Esophagus (tissue), 2 donors: ENCODE measurements around the gene S100A8. TPM values are rescaled to one million over a fixed set of nuclear protein-coding genes. Genes with fewer than 3 reads are reported as not detected.
A peak's percentile ranks its signal among the peaks of the same experiment; 100 is the strongest.

Experiments used
- H3K27ac ChIP-seq, 2 donors: one replicate each; pipeline ENCODE4 v1.5.1; 2013; ENCODE audit warnings: low read depth in 2 of 2, mild to moderate bottlenecking in 2 of 2, inconsistent platforms in 1 of 2, low read length in 1 of 2, moderate library complexity in 1 of 2
- H3K27me3 ChIP-seq, 2 donors: one replicate each; pipeline ENCODE4 v1.6.1; 2013; ENCODE audit warnings: low read length in 2 of 2, control low read depth in 1 of 2, mild to moderate bottlenecking in 1 of 2; ENCODE audit not compliant: insufficient read depth in 2 of 2, control insufficient read depth in 1 of 2
- H3K36me3 ChIP-seq, 2 donors: one replicate each; pipeline ENCODE4 v1.6.1; 2013; ENCODE audit warnings: low read length in 1 of 2; ENCODE audit not compliant: control insufficient read depth in 2 of 2, insufficient read depth in 2 of 2
- H3K4me1 ChIP-seq, 2 donors: one replicate each; pipeline ENCODE4 v1.6.1; 2013; ENCODE audit warnings: low read length in 1 of 2; ENCODE audit not compliant: control insufficient read depth in 2 of 2, insufficient read depth in 2 of 2
- H3K4me3 ChIP-seq, 2 donors: one replicate each; pipeline ENCODE4 v1.5.1; 2013; ENCODE audit warnings: low read length in 2 of 2, mild to moderate bottlenecking in 2 of 2, low read depth in 1 of 2, moderate library complexity in 1 of 2
- H3K9me3 ChIP-seq, 2 donors: one replicate each; pipeline ENCODE4 v1.6.1; 2013; ENCODE audit warnings: mild to moderate bottlenecking in 2 of 2, low read depth in 1 of 2, low read length in 1 of 2, moderate library complexity in 1 of 2; ENCODE audit not compliant: control insufficient read depth in 2 of 2, insufficient read depth in 1 of 2
- WGBS, 2 donors: extraction: QIAGEN DNeasy Blood & Tissue Kit; methylation state at CpG; one replicate each; pipeline ENCODE4 v1.1.7; 2013; 5-methylcytosine and 5-hydroxymethylcytosine counted together
- polyA plus RNA-seq, 2 donors: library from polyadenylated mRNA; stranded (reverse); fragments of 200-250 nt; gene quantifications; one replicate each; pipeline ENCODE4 v1.2.3, GENCODE V29; 2013
- donor health status: healthy with polysubstance abuse.
- donor health status: Bipolar disorder and iron deficiency.

Gene S100A8
- polyA plus RNA-seq, 2 donors = 44,360 to 65,887 TPM

DNA sequence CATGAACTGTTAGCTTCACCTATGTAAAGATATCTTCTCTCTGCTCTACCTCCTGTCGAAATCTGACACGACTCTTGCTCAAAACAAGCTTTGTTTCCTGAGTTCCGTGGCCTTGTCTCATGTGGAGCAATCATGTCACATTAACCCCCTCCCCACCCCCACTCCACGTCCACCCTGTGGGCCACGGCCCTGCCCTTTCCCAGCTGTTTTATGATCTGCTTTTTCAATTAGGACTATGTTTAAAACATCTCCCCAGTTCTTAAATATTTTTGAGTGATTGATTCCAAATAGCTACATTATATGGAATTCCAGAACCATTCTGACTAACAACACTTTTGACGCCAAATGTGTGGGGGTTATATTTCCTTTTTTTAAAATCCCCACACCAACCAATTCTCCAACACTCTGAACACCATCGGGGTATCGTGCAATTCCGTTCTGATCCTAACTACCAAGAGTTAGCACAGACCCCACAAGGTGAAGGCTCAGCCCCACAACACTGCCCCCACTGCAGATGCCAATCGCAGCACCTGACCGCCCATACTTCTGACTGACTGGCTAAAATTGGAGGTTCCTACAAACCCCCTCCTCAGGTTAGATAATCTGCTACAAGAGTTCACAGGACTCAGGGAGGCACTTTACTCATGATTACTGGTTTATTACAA lies 12.7 kb upstream of the S100A8 start:
- Histone ChIP-seq H3K27me3 (no peaks in the 10 kb centered on the region), H3K4me3 (no peak overlapping the region), H3K4me1 (peaks cover 0 to 4% of the 10 kb centered on the region in 2 donors), H3K27ac (no peak overlapping the region), H3K9me3 (peaks cover 0 to 3% of the 10 kb centered on the region in 2 donors), H3K36me3 (no peaks in the 10 kb centered on the region)
- 85 to 87% methylated on average over 11 of the region's 11 CpGs for WGBS, 2 donors

GRCh38 chr1:153402226-153402625 lies 11.4 kb upstream of the S100A8 start:
- Histone ChIP-seq H3K36me3 (no peaks in the 10 kb centered on the region), H3K4me3 (no peak overlapping the region), H3K9me3 (peaks cover 0 to 3% of the 10 kb centered on the region in 2 donors), H3K27me3 (no peaks in the 10 kb centered on the region), H3K27ac (no peak overlapping the region), H3K4me1 (peaks cover 0 to under 1% of the 10 kb centered on the region in 2 donors)
- 55 to 63% methylated on average over 2 of the region's 2 CpGs for WGBS, 2 donors

GRCh38 chr1:153401461-153401860 lies 10.6 kb upstream of the S100A8 start:
- Histone ChIP-seq H3K27ac (no peak overlapping the region), H3K4me1 (no peaks in the 10 kb centered on the region), H3K9me3 (peaks cover 0 to 4% of the 10 kb centered on the region in 2 donors), H3K36me3 (no peaks in the 10 kb centered on the region), H3K4me3 (no peak overlapping the region), H3K27me3 (no peaks in the 10 kb centered on the region)
- WGBS, 2 donors = 88% methylated on average over 9 of the region's 9 CpGs

GRCh38 chr1:153400244-153400643 lies 9.4 kb upstream of the S100A8 start:
- Histone ChIP-seq H3K27ac (peak overlapping the region in 1 of 2 donors; percentile 27), H3K4me3 (no peak overlapping the region), H3K36me3 (no peaks in the 10 kb centered on the region), H3K4me1 (peaks cover 0 to 3% of the 10 kb centered on the region in 2 donors), H3K27me3 (no peaks in the 10 kb centered on the region), H3K9me3 (peaks cover 0 to 5% of the 10 kb centered on the region in 2 donors)
- WGBS, 2 donors = 56 to 66% methylated on average over 5 of the region's 5 CpGs

DNA sequence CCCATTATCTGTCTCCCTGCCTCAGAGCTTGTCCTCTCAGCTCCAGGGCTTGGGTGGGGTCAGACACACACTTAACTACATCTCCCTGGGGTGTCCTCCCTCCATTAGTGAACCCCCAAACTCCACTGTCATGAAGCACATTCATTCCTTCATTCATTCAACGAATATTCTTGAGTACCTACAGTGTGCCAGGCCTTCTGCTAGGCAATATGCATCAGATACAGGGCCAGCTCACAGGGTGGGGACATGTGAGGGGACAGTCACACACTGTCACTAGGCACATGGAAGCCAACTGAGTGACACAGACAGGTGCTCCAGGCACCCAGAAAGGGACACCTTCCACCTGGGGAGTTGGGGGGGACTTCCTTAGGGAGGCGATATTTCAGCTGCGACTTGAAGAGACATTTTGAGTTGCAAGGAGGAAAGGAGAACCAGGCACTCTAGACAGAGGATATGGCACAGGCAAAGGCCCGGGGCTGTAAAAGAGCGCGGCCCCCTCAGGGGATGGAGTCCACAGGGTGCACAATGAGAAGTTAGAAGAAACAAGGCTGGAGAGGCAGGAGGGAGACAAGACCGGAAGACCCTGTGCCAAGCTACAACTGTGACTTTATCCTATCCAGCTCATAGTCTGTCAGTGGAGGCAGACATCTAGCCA lies 8.7 kb upstream of the S100A8 start:
- H3K4me3 ChIP-seq = no peak overlapping the region
- no peaks in the 10 kb centered on the region for H3K36me3 ChIP-seq
- peaks cover 0 to 2% of the 10 kb centered on the region in 2 donors for H3K9me3 ChIP-seq
- no peak overlapping the region for H3K27ac ChIP-seq
- WGBS, 2 donors = 89 to 91% methylated on average over 7 of the region's 7 CpGs
- H3K27me3 ChIP-seq = no peaks in the 10 kb centered on the region
- H3K4me1 ChIP-seq = peaks cover 0 to 10% of the 10 kb centered on the region in 2 donors

DNA sequence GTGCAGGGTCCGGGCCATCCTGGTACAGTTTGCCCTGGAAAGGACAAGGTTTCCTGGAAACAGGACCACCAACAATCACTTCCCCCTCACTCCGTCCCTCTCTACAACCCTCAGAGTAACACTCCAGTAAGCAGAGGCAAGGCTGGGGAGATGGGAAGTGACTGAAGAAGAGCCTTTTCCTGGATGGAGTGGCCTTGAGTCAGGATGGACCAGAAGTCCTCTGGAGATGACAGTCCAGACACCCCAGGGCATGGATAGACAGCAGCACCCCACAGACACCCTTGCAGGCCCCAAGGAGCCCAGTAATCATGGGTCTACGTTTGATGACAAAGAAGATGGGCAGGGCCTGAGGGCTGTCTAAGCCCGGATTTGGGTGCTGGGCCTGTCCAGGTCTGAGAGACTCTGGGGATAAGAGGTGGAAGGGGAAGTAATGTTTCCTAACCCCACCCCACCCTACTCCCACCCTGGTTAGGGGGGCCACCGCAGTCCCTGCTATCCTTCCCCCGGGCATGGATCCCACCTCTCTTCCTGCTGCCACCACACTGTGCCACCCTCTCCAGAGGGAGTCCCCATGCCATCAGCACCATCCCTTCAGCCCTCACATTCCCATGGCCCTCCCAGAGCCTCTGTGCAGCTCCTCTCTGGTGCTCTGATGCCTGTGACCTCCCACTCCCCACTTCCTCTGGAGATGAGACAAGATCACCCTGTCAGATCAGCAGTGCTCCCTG lies 7.2 kb upstream of the S100A8 start:
- H3K4me3 ChIP-seq = no peak overlapping the region
- peaks cover 0 to 2% of the 10 kb centered on the region in 2 donors for H3K9me3 ChIP-seq
- H3K4me1 ChIP-seq = peaks cover 0 to 17% of the 10 kb centered on the region in 2 donors
- no peak overlapping the region for H3K27ac ChIP-seq
- no peaks in the 10 kb centered on the region for H3K36me3 ChIP-seq
- WGBS, 2 donors = 83 to 90% methylated on average over 6 of the region's 6 CpGs
- H3K27me3 ChIP-seq = no peaks in the 10 kb centered on the region

DNA sequence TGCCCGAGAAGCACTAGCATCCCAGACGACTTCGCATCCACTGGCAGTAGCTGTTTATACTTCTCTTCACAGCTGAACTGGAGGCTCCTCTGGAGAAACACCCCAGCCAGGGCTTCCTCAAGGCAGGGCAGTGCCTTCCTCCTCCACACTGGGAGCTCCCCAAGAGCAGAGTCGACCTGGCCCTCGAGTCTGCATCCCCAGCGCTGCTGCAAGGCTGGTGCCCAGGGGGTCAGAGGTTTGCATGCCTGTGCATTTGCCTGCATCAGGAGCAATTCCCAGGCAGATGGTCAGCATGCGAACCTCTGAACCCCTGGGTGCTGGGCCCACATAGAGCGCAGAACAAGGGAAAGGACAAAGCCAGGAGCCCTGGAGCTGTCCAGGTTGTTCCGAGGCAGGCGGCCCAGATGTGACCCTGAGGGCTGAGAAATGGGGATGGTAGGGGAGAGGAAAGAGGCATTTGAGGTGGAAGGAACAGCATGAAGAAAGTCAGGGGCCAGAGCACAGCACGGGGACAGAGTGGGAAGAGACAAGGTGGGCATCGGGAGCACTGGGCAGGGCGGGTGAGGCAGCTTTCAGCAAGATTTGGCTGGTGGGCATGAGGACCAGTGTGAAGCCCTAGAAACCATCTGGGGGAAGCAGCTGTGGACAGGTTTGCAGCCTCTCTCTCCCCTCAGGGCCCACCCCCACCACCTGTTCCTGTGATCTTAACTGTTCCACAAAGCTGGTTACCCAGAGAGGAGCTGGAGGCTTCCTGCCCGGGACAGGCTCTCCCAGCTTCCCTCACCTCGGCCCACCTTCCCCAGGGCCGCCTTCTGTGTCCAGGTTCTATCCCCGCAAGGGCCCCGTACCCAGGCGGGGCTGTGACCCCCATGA lies 6.4 kb upstream of the S100A8 start:
- no peak overlapping the region for H3K27ac ChIP-seq
- WGBS, 2 donors = 81 to 82% methylated on average over 19 of the region's 19 CpGs
- H3K4me3 ChIP-seq = no peak overlapping the region
- H3K27me3 ChIP-seq = no peaks in the 10 kb centered on the region
- H3K4me1 ChIP-seq = peaks cover 0 to 20% of the 10 kb centered on the region in 2 donors
- H3K36me3 ChIP-seq = no peaks in the 10 kb centered on the region
- peaks cover 0 to 2% of the 10 kb centered on the region in 2 donors for H3K9me3 ChIP-seq

DNA sequence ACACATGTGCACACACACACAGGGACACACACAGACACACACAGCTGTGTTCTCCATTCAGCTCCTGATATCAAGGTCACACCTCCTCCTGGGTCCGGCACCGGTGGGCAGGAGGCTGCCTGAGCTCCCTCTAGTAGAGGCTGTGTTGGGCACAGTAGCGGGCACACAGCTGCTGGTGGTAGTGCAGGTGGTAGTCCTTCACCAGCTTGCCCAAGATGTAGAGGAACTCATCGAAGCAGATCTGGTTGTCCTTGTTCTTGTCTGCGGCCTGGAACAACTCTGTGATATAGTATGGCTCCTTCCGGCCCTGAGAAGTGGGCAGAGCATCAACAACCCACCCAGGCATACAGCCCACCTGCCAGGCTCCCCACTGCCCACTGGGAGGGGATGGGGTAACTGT lies 5.6 kb upstream of the S100A8 start:
- WGBS, 2 donors = 81 to 84% methylated on average over 6 of the region's 6 CpGs
- H3K9me3 ChIP-seq = peaks cover 0 to 2% of the 10 kb centered on the region in 2 donors
- peaks cover 0 to 23% of the 10 kb centered on the region in 2 donors for H3K4me1 ChIP-seq
- no peak overlapping the region for H3K27ac ChIP-seq
- H3K27me3 ChIP-seq = no peaks in the 10 kb centered on the region
- no peaks in the 10 kb centered on the region for H3K36me3 ChIP-seq
- H3K4me3 ChIP-seq = no peak overlapping the region

- no peaks in the 10 kb centered on the region for H3K27me3 ChIP-seq
- peaks cover 0 to 2% of the 10 kb centered on the region in 2 donors for H3K9me3 ChIP-seq
- WGBS, 2 donors = 83% methylated on average over 6 of the region's 6 CpGs
- H3K36me3 ChIP-seq = no peaks in the 10 kb centered on the region
- peaks cover 0 to 23% of the 10 kb centered on the region in 2 donors for H3K4me1 ChIP-seq
- no peak overlapping the region for H3K4me3 ChIP-seq
- H3K27ac ChIP-seq = no peak overlapping the region
Observed at GRCh38 chr1:153395776-153396175, 4.9 kb upstream of the S100A8 start.
